ENCODE data around the gene TFDP2. TPM values are rescaled to one million over a fixed set of nuclear protein-coding genes. Genes with fewer than 3 reads are reported as not detected.

TFDP2 gene
- total RNA-seq, 2 experiments from 2014 or later, result 99.9 to 169 TPM

DNA sequence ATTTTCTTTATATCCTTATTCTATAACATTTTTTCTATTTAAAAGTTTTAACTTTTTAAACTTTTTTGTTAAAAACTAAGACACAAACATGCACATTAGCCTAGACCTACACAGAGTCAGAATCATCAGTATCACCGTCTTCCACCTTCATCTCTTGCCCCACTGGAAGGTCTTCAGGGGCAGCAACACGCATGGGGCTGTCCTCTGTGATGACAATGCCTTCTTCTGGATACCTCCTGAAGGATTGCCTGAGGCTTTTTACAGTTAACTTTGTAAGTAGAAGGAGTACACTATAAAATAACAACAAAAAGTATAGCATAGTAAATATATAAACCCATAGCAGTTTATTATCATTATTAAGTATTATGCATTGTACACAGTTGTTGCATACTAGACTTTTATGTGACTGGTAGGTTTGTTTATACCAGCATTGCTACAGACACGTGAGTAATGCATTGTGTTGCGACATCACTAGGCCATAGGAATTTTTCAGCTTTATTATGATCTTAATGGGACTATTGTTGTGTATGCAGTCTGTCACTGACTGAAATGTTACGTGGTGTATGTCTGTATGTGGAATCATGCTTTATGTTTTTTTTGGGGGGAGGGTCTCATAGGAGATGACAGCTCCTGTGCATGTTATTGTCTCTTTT, 254.7 kb downstream of the TFDP2 start:
- H3K4me1 ChIP-seq (ENCODE audit: insufficient read depth, low read length, poor library complexity, severe bottlenecking), result no peaks in the 10 kb centered on the region
- H3K36me3 ChIP-seq (ENCODE audit: insufficient read depth, low read length), result peaks cover 93% of the 10 kb centered on the region
- no peak overlapping the region for H3K27ac ChIP-seq (ENCODE audit: low read depth, low read length, poor library complexity, severe bottlenecking)
- intact Hi-C loops (cut with micrococcal nuclease; ENCODE audit: unreplicated experiment), result no loop called here
- BruUV-seq (replicated peaks), result no TSS peak
- ChIA-PET POLR2A (interaction anchor here (0.6 to 1.2 kb wide), 2 partner anchors 9 to 1106 kb away, joined by 5 read pairs; no protein-coding TSS in a partner anchor), CTCF (ENCODE audit: unreplicated experiment) (no interaction called here)
- H3K9me2 ChIP-seq (ENCODE audit: insufficient read depth, low read length), result no peaks in the 10 kb centered on the region
- no peak for DNase-seq (ENCODE audit: low spot score)
- H3K9me3 ChIP-seq (ENCODE audit: low read length), result peaks cover 18% of the 10 kb centered on the region; the same call in 1 of the 2 replicates
- 0 out of 2 replicates have a peak, but pooled peaks cover 6% of the 10 kb centered on the region for H4K20me1 ChIP-seq (ENCODE audit: insufficient read depth, low read length)
- no peak overlapping the region for H3K4me3 ChIP-seq (ENCODE audit: low read depth, low read length, poor library complexity, severe bottlenecking)
- H3K79me2 ChIP-seq (ENCODE audit: insufficient read depth, low read depth, low read length), result peaks cover 98% of the 10 kb centered on the region
- no peak overlapping the region for H2AFZ ChIP-seq (ENCODE audit: low read length)
- H3K4me2 ChIP-seq (ENCODE audit: low read length), result no peak overlapping the region
- TF ChIP-seq EZH2phosphoT487 (IDR thresholded peaks at IDR 0.05; ENCODE audit: borderline replicate concordance, low read depth, low read length), result no peak
- no peak for TF ChIP-seq CTCF (conservative IDR thresholded peaks at IDR 0.05; ENCODE audit: low read length)

Small RNA genes lying within 50 kb of the gene (small RNA-seq; reads per million reads assigned to genes)
- gene RNU6-425P, result not detected
- gene RNU6-509P, result not detected

Other genes starting within 250 kb of the TFDP2 start
- gene GK5, start 76.0 kb upstream of the TFDP2 start, total RNA-seq (2014; rRNA removed; shearing (Covaris generic)), result 12.7 and 27.4 TPM in 2 replicates
- 23.1 and 26.8 TPM in 2 replicates for gene GK5, start 76.0 kb upstream of the TFDP2 start, total RNA-seq (2022)